HL-60 (cell line): ENCODE results near the gene AGMO.

Experiments used
- DNase-seq, 2 experiments: peaks; one replicate each; pipeline ENCODE4 v3.0.0-alpha.2; 2010 to 2020; ENCODE audit warnings: low read depth in 1 of 2, low spot score in 1 of 2
- H3K27ac ChIP-seq: fragments of 250-450 bp; sonication (Bioruptor Pico); replicated peaks from 2 replicates; pipeline ENCODE4 v1.5.1; 2020; ENCODE audit warnings: mild to moderate bottlenecking, moderate library complexity
- H3K27me3 ChIP-seq: fragments of 250-450 bp; sonication (Bioruptor Pico); 2 replicates; pipeline ENCODE4 v1.5.1; 2021; ENCODE audit warnings: mild to moderate bottlenecking, moderate library complexity; ENCODE audit not compliant: insufficient read depth, poor library complexity, severe bottlenecking
- H3K4me3 ChIP-seq: replicated peaks from 2 replicates; pipeline ENCODE4 v1.5.1; 2011; ENCODE audit warnings: mild to moderate bottlenecking, control low read depth, low read length; ENCODE audit not compliant: insufficient read depth
- CTCF ChIP-seq: IDR thresholded peaks from one replicate; pipeline ENCODE4 v1.5.1; 2011; ENCODE audit warnings: low read length, control low read depth, inconsistent platforms; ENCODE audit not compliant: insufficient read depth
- GABPA ChIP-seq: IDR thresholded peaks from 2 replicates; pipeline ENCODE4 v1.6.1; 2012; ENCODE audit warnings: low read depth
- POLR2AphosphoS5 ChIP-seq: IDR thresholded peaks from 2 replicates; pipeline ENCODE4 v1.6.1; 2012; ENCODE audit warnings: low read depth
- SPI1 ChIP-seq: IDR thresholded peaks from 2 replicates; pipeline ENCODE4 v1.6.1; 2012; ENCODE audit warnings: low read depth, mild to moderate bottlenecking, borderline replicate concordance
- TF ChIP-seq, protein P1 (sequence below): IDR thresholded peaks from 2 replicates; pipeline ENCODE4 v1.6.1; 2012; ENCODE audit warnings: low read depth; ENCODE audit not compliant: insufficient replicate concordance

Gene AGMO

DNA sequence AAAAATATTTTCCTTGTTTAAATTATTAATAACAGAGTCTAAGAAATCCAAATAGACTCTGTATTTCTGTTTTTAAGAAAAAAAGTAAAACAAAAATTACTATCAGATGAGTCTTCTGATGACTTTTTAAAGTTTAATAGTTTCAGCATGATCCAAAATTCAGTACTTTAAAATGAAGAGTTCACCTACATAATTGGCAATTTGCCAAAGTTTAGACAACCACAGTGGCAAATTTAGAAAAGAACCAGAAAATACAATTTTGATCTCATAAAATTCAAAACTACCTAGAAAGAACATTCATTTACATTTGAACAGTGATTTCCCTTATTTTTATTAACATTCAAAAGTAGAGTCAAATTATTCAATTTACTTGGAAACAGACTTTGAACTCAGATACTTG, 56.1 kb downstream of the AGMO start:
- no peak for DNase-seq
- Histone ChIP-seq H3K27me3 (no peaks in the 10 kb centered on the region), H3K4me3 (no peak overlapping the region), H3K27ac (no peak overlapping the region)
- TF ChIP-seq CTCF (no peak), POLR2AphosphoS5 (no peak), GABPA (no peak), SPI1 (no peak)
- TF ChIP-seq, protein P1, sequence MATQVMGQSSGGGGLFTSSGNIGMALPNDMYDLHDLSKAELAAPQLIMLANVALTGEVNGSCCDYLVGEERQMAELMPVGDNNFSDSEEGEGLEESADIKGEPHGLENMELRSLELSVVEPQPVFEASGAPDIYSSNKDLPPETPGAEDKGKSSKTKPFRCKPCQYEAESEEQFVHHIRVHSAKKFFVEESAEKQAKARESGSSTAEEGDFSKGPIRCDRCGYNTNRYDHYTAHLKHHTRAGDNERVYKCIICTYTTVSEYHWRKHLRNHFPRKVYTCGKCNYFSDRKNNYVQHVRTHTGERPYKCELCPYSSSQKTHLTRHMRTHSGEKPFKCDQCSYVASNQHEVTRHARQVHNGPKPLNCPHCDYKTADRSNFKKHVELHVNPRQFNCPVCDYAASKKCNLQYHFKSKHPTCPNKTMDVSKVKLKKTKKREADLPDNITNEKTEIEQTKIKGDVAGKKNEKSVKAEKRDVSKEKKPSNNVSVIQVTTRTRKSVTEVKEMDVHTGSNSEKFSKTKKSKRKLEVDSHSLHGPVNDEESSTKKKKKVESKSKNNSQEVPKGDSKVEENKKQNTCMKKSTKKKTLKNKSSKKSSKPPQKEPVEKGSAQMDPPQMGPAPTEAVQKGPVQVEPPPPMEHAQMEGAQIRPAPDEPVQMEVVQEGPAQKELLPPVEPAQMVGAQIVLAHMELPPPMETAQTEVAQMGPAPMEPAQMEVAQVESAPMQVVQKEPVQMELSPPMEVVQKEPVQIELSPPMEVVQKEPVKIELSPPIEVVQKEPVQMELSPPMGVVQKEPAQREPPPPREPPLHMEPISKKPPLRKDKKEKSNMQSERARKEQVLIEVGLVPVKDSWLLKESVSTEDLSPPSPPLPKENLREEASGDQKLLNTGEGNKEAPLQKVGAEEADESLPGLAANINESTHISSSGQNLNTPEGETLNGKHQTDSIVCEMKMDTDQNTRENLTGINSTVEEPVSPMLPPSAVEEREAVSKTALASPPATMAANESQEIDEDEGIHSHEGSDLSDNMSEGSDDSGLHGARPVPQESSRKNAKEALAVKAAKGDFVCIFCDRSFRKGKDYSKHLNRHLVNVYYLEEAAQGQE: no peak

DNA sequence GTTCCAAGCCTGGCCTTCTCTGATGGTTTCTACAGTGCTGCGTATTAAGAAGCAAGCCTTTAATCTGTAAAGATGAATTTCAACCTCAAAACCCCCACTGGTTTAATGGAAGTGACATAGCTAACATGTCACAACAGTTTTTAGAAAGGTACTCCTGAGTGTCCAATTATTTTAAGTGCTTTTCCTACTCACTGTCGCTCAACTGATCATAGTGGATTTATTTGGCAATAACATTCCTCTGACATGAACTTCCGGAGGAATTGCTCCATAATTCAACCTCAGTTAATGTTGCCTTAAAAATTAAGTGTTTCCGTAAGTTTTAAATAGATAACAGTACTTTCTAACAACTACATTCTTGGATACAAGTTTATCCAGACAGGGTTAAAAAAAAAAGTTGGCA, 57.5 kb downstream of the AGMO start:
- TF ChIP-seq POLR2AphosphoS5 (no peak), GABPA (no peak), CTCF (no peak), SPI1 (no peak)
- TF ChIP-seq, protein P1: no peak
- no peak for DNase-seq
- no peak overlapping the region for H3K27ac ChIP-seq

DNA sequence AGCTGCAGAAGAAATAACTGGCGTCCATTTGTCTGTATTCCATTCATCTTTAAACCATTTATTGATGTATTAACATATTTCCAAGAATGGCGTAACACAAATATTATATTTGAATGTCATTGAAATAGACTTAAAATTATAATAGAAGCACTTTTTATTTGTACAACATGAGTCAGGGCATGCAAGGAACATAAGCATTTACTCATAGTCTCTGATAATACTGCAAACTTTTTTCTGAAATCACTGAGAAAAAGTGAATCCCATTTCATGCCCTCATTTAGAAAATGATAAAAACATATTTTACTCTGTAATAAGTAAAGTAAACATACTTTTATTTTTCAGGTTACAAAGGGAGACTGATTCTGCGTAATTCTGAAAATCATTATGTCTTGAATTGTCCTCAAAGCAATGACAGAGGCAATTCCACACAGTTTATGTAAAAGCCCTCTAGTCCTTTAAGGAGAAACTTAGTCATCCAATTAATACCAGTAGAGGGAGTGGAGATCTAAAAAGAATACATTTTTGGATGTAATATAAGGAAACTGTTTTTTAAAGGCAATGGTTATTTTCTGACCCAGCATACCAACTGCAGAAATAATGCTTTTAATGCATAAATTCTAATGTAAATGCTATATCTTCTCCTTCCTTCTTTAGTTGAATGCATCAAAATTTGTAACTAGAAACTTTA, 58.1 kb downstream of the AGMO start:
- no peak overlapping the region for H3K27ac ChIP-seq
- DNase-seq: no peak
- no peak overlapping the region for H3K4me3 ChIP-seq
- H3K27me3 ChIP-seq: no peaks in the 10 kb centered on the region
- TF ChIP-seq GABPA: no peak
- no peak for TF ChIP-seq POLR2AphosphoS5
- TF ChIP-seq, protein P1: no peak
- no peak for TF ChIP-seq CTCF
- TF ChIP-seq SPI1: no peak

More for the DNA sequence above, 57.5 kb downstream of the AGMO start:
- Histone ChIP-seq H3K4me3 (no peak overlapping the region), H3K27me3 (no peaks in the 10 kb centered on the region)
